ENCODE data around the gene NEXN. TPM values are rescaled to one million over a fixed set of nuclear protein-coding genes. Genes with fewer than 3 reads are reported as not detected.

Gene NEXN
- total RNA-seq, 6 experiments from 2014 or later = 0.42 to 3.9 (median 1.9) TPM

DNA sequence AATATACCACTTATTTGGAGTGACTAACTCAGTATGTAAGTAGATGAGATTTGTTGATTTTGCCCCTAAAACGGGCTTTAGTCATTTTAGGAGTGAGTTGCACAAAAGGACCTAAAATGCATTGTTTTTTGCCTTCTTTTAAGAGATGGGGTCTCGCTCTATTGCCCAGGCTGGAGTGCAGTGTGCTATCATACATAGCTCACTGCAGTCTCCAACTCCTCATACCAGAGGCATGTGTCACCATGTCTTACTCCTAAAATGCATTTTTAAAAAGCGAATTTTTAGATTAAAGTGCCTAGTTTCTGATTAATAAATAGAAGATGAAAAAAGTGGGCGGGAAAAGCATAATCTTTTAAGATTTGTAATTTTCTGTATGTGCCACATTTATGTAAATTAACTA lies 11.5 kb upstream of the NEXN start:
- Histone ChIP-seq H3K9me3 (no peaks in the 10 kb centered on the region), H3K36me3 (no peaks in the 10 kb centered on the region), H3K27ac (no peak overlapping the region), H3K4me3 (no peak overlapping the region), H3K27me3 (no peaks in the 10 kb centered on the region), H3K4me1 (no peaks in the 10 kb centered on the region)
- DNase-seq (no peak), ATAC-seq (no peak)
- WGBS (ENCODE audit: insufficient coverage, low coverage, low lambda C conversion rate, missing lambda C conversion rate) = 85% methylated on average over 4 of the region's 4 CpGs
- TF ChIP-seq POLR2A (IDR thresholded peaks at IDR 0.05) = no peak
- TF ChIP-seq, protein P1, sequence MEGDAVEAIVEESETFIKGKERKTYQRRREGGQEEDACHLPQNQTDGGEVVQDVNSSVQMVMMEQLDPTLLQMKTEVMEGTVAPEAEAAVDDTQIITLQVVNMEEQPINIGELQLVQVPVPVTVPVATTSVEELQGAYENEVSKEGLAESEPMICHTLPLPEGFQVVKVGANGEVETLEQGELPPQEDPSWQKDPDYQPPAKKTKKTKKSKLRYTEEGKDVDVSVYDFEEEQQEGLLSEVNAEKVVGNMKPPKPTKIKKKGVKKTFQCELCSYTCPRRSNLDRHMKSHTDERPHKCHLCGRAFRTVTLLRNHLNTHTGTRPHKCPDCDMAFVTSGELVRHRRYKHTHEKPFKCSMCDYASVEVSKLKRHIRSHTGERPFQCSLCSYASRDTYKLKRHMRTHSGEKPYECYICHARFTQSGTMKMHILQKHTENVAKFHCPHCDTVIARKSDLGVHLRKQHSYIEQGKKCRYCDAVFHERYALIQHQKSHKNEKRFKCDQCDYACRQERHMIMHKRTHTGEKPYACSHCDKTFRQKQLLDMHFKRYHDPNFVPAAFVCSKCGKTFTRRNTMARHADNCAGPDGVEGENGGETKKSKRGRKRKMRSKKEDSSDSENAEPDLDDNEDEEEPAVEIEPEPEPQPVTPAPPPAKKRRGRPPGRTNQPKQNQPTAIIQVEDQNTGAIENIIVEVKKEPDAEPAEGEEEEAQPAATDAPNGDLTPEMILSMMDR (IDR thresholded peaks at IDR 0.05) = no peak
- intact Hi-C loops (cut with DNase I) = no loop called here

DNA sequence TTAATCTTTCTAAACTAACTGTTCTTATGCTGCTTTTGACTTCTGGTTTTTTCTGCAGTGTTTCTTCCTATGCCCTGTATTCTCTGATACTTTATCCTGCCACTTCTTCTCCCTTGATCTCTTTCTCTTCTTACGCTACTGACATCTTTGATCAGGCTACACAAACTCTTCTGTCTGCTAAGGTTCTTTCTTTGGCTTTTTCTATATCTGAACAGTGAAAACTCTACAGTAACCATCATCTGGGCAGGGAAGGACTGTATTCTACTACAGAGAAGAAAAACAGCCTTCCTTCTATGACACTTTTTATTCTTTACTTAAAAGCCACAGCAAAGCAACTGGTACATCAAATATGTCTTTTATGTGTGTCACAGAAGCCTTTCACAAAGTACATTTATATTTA lies 7.4 kb upstream of the NEXN start:
- Histone ChIP-seq H3K27me3 (no peaks in the 10 kb centered on the region), H3K36me3 (no peaks in the 10 kb centered on the region), H3K4me1 (no peaks in the 10 kb centered on the region), H3K9me3 (no peaks in the 10 kb centered on the region), H3K4me3 (no peak overlapping the region), H3K27ac (no peak overlapping the region)
- ATAC-seq (no peak), DNase-seq (no peak)
- no peak for TF ChIP-seq POLR2A (IDR thresholded peaks at IDR 0.05)
- TF ChIP-seq, protein P1 (IDR thresholded peaks at IDR 0.05) = no peak
- intact Hi-C loops (cut with DNase I) = loop anchor here in 1 of 2 donors (10.0 kb wide), 1 partner anchor 46 kb away; no protein-coding TSS in a partner anchor
- 100% methylated on average over 1 of the region's 1 CpG for WGBS (ENCODE audit: insufficient coverage, low coverage, low lambda C conversion rate, missing lambda C conversion rate)

- ATAC-seq (no peak), DNase-seq (no peak)
- no peaks in the 10 kb centered on the region for H3K4me1 ChIP-seq
- TF ChIP-seq POLR2A (IDR thresholded peaks at IDR 0.05) = no peak
- TF ChIP-seq, protein P1 (IDR thresholded peaks at IDR 0.05) = no peak
- no peaks in the 10 kb centered on the region for H3K27me3 ChIP-seq
- H3K27ac ChIP-seq = no peak overlapping the region
- H3K36me3 ChIP-seq = no peaks in the 10 kb centered on the region
- intact Hi-C loops (cut with DNase I) = loop anchor here in 1 of 2 donors (10.0 kb wide), 1 partner anchor 48 kb away; no protein-coding TSS in a partner anchor
- H3K9me3 ChIP-seq = no peaks in the 10 kb centered on the region
- whole genome bisulfite sequencing (ENCODE audit: insufficient coverage, low coverage, low lambda C conversion rate, missing lambda C conversion rate) = 65% methylated on average over 2 of the region's 2 CpGs
- H3K4me3 ChIP-seq = no peak overlapping the region
These were observed 6.0 kb upstream of the NEXN start for GRCh38 chr1:77882411-77882810.

- 10% methylated on average over 10 of the region's 46 CpGs for WGBS (ENCODE audit: insufficient coverage, low coverage, low lambda C conversion rate, missing lambda C conversion rate)
These were observed 588 bp downstream of the NEXN start for GRCh38 chr1:77888781-77889642.

More at GRCh38 chr1:77888781-77889642, 588 bp downstream of the NEXN start:
- ATAC-seq (peak; percentile 75 to 79 (median 78)), DNase-seq (peak in 2 of 3 donors; percentile 37 to 45)
- intact Hi-C loops (cut with DNase I) = loop anchor here in 1 of 2 donors (10.0 kb wide), 1 partner anchor 54 kb away; no protein-coding TSS in a partner anchor
- peak overlapping the region; percentile 31 to 68 (median 60) for H3K27ac ChIP-seq
- H3K4me1 ChIP-seq = no peaks in the 10 kb centered on the region
- H3K9me3 ChIP-seq = no peaks in the 10 kb centered on the region
- H3K36me3 ChIP-seq = no peaks in the 10 kb centered on the region
- no peaks in the 10 kb centered on the region for H3K27me3 ChIP-seq
- TF ChIP-seq, protein P1 (IDR thresholded peaks at IDR 0.05) = no peak
- TF ChIP-seq POLR2A (IDR thresholded peaks at IDR 0.05) = no peak
- peak overlapping the region; percentile 60 to 64 (median 62) for H3K4me3 ChIP-seq

Data from right lobe of liver (tissue), 6 donors.